Mucosa of stomach (tissue), 1 donor: ENCODE results near the gene CCDC88C.

Experiments
- H3K27me3 ChIP-seq: one replicate; pipeline ENCODE4 v1.7.0; 2013; ENCODE audit warnings: mild to moderate bottlenecking, low read length; ENCODE audit not compliant: control insufficient read depth, insufficient read depth
- H3K36me3 ChIP-seq: one replicate; pipeline ENCODE4 v1.7.0; 2013; ENCODE audit warnings: low read length; ENCODE audit not compliant: control insufficient read depth, insufficient read depth
- H3K4me1 ChIP-seq: one replicate; pipeline ENCODE4 v1.7.0; 2013; ENCODE audit warnings: mild to moderate bottlenecking, low read length; ENCODE audit not compliant: control insufficient read depth, insufficient read depth
- H3K4me3 ChIP-seq: one replicate; pipeline ENCODE4 v1.7.0; 2013; ENCODE audit warnings: low read length
- H3K9ac ChIP-seq: one replicate; pipeline ENCODE4 v1.7.0; 2013; ENCODE audit warnings: mild to moderate bottlenecking, low read length, moderate library complexity
- H3K9me3 ChIP-seq: one replicate; pipeline ENCODE4 v1.7.0; 2013; ENCODE audit warnings: mild to moderate bottlenecking, low read length, moderate library complexity; ENCODE audit not compliant: control insufficient read depth
- donor health status: Pancreatic carcinoma.

The CCDC88C gene

GRCh38 chr14:91284146-91284790 lies 133.4 kb downstream of the CCDC88C start:
- H3K4me1 ChIP-seq = no peaks in the 10 kb centered on the region
- H3K27me3 ChIP-seq = no peaks in the 10 kb centered on the region
- no peaks in the 10 kb centered on the region for H3K9me3 ChIP-seq
- no peak overlapping the region for H3K9ac ChIP-seq
- H3K4me3 ChIP-seq = no peak overlapping the region
- H3K36me3 ChIP-seq = peaks cover 6% of the 10 kb centered on the region

GRCh38 chr14:91283666-91284065 lies 134.0 kb downstream of the CCDC88C start:
- Histone ChIP-seq H3K36me3 (peaks cover 7% of the 10 kb centered on the region), H3K9me3 (no peaks in the 10 kb centered on the region), H3K4me1 (no peaks in the 10 kb centered on the region), H3K27me3 (no peaks in the 10 kb centered on the region), H3K9ac (no peak overlapping the region), H3K4me3 (no peak overlapping the region)

GRCh38 chr14:91282954-91283645 lies 134.5 kb downstream of the CCDC88C start:
- no peaks in the 10 kb centered on the region for H3K9me3 ChIP-seq
- H3K27me3 ChIP-seq = no peaks in the 10 kb centered on the region
- H3K9ac ChIP-seq = no peak overlapping the region
- H3K4me1 ChIP-seq = no peaks in the 10 kb centered on the region
- peaks cover 7% of the 10 kb centered on the region for H3K36me3 ChIP-seq
- H3K4me3 ChIP-seq = no peak overlapping the region

- peaks cover 7% of the 10 kb centered on the region for H3K36me3 ChIP-seq
- H3K4me3 ChIP-seq = no peak overlapping the region
- peaks cover 3% of the 10 kb centered on the region for H3K4me1 ChIP-seq
- H3K27me3 ChIP-seq = no peaks in the 10 kb centered on the region
- no peak overlapping the region for H3K9ac ChIP-seq
- H3K9me3 ChIP-seq = no peaks in the 10 kb centered on the region
Observed at GRCh38 chr14:91281346-91281745, 136.3 kb downstream of the CCDC88C start.

- peaks cover 7% of the 10 kb centered on the region for H3K4me1 ChIP-seq
- H3K9ac ChIP-seq = no peak overlapping the region
- H3K27me3 ChIP-seq = no peaks in the 10 kb centered on the region
- peaks cover 7% of the 10 kb centered on the region for H3K36me3 ChIP-seq
- no peaks in the 10 kb centered on the region for H3K9me3 ChIP-seq
- no peak overlapping the region for H3K4me3 ChIP-seq
Observed at GRCh38 chr14:91280129-91280528, 137.5 kb downstream of the CCDC88C start.

- H3K4me1 ChIP-seq = peaks cover 7% of the 10 kb centered on the region
- no peaks in the 10 kb centered on the region for H3K9me3 ChIP-seq
- no peaks in the 10 kb centered on the region for H3K27me3 ChIP-seq
- H3K9ac ChIP-seq = no peak overlapping the region
- no peak overlapping the region for H3K4me3 ChIP-seq
- H3K36me3 ChIP-seq = peaks cover 7% of the 10 kb centered on the region
Observed at GRCh38 chr14:91279354-91279753, 138.3 kb downstream of the CCDC88C start.

- Histone ChIP-seq H3K9me3 (no peaks in the 10 kb centered on the region), H3K4me1 (peaks cover 7% of the 10 kb centered on the region), H3K9ac (no peak overlapping the region), H3K4me3 (no peak overlapping the region), H3K27me3 (no peaks in the 10 kb centered on the region), H3K36me3 (peaks cover 7% of the 10 kb centered on the region)
Observed at GRCh38 chr14:91278383-91278715, 139.3 kb downstream of the CCDC88C start.

- H3K27me3 ChIP-seq = no peaks in the 10 kb centered on the region
- H3K9ac ChIP-seq = no peak overlapping the region
- H3K36me3 ChIP-seq = peaks cover 7% of the 10 kb centered on the region
- no peaks in the 10 kb centered on the region for H3K9me3 ChIP-seq
- H3K4me1 ChIP-seq = peaks cover 7% of the 10 kb centered on the region
- no peak overlapping the region for H3K4me3 ChIP-seq
Observed at GRCh38 chr14:91277546-91278382, 139.9 kb downstream of the CCDC88C start.

- Histone ChIP-seq H3K4me3 (no peak overlapping the region), H3K27me3 (no peaks in the 10 kb centered on the region), H3K9me3 (no peaks in the 10 kb centered on the region), H3K4me1 (peaks cover 10% of the 10 kb centered on the region), H3K9ac (no peak overlapping the region), H3K36me3 (peaks cover 3% of the 10 kb centered on the region)
Observed at GRCh38 chr14:91274796-91275195, 142.8 kb downstream of the CCDC88C start.

- Histone ChIP-seq H3K36me3 (no peaks in the 10 kb centered on the region), H3K9ac (no peak overlapping the region), H3K9me3 (no peaks in the 10 kb centered on the region), H3K27me3 (no peaks in the 10 kb centered on the region), H3K4me3 (no peak overlapping the region), H3K4me1 (peaks cover 15% of the 10 kb centered on the region)
Observed at GRCh38 chr14:91273885-91274273, 143.7 kb downstream of the CCDC88C start.

GRCh38 chr14:91273273-91273884 lies 144.2 kb downstream of the CCDC88C start:
- Histone ChIP-seq H3K4me3 (no peak overlapping the region), H3K36me3 (no peaks in the 10 kb centered on the region), H3K4me1 (peaks cover 15% of the 10 kb centered on the region), H3K9me3 (no peaks in the 10 kb centered on the region), H3K27me3 (no peaks in the 10 kb centered on the region), H3K9ac (no peak overlapping the region)
